Hematopoietic multipotent progenitor cell treated with erythropoietin and hydrocortisone succinate and interleukin-3 and kit ligand, for 6 days (in vitro differentiated cells): ENCODE results near the gene HDAC6.

ENCODE experiments used
- DNase-seq: peaks from one replicate; pipeline ENCODE4 v3.0.0-alpha.2; 2015

Gene HDAC6

DNA sequence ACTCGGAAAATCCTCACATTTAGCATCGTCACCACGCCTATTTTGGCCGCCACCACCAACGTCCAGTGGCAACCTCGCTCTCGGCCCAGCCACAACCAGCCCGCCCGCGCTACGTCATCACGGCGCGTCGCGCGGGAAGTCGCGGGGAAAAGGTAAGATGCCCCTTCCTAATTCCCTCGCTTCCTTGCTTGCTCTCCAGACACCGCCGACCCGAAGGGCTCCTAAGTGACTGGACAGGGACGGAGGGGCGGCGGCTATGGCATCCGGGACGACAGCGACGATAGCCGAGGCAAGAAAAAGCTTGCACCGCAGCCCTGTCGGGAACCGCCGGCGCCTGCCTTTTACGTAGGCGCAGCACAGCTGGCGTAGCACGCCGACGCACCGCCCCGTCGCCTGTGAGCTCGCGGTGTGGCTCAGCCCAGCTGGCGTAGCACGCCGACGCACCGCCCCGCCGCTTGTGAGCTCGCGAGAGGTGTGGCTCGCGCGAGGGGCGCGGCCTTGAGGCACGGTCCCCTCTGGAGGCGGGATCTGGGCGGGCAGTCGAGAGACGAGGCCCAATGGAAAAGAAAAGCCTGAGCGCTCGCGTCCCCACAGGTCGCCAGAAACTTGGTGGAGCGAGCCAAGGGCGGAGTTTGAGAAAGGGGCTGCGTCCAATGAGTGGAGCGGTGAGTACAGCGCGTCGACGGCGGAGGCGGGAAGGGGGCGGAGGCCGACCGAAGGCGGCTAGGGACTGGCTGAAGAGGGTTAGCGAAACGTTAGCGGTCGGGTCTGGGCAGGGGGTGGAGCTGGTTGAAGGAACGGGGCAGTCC is at the start of gene HDAC6:
Gene HDAC6 (plus strand): TSS at position 788 of the 809 bp plus-strand sequence. CDS start 626 bp downstream, outside the sequence.
- peak; percentile 98 for DNase-seq

DNA sequence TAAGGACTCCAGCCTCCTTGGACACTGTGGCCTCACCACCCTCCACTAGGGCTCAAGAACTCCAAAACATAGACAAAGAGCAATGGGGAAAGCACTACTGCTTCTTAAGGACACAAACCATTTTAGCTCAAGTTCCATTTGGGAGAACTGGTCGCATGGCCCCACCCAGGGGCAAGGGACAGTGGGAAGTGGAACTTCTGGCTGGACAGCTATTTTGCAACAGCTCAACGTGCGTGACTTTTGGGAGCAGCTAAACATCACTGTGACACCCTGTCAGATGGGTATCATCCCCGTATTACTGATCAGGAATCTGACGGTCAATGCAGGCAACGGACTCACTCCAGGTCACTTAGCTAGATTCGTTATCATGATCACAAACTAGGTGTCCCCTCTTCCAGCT is 49.4 kb upstream of the HDAC6 start:
- DNase-seq: no peak

DNA sequence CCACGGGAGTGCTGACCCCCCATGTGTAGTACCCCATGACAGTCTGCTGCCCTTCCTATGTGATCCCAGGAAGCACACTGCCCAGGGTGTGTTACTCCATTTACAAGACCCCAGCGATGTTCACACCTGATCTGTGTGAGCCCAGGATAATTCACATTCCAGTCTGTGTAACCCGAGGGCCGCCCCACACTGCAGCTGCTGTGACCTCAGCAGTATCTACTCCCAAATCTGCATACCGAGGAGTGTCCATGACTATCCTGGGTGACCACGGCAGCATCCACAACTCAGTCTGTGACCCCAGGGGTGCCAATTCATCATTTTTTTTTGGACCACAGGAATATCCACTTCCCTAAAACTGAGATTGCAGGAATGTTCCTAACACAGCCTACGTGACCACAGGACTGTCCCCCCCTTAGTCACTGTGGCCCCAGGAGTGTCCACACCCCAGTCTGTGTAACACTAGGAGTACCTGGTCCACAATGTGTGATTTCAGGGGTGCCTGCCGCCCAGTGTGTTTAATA is 48.1 kb upstream of the HDAC6 start:
- DNase-seq: no peak

DNA sequence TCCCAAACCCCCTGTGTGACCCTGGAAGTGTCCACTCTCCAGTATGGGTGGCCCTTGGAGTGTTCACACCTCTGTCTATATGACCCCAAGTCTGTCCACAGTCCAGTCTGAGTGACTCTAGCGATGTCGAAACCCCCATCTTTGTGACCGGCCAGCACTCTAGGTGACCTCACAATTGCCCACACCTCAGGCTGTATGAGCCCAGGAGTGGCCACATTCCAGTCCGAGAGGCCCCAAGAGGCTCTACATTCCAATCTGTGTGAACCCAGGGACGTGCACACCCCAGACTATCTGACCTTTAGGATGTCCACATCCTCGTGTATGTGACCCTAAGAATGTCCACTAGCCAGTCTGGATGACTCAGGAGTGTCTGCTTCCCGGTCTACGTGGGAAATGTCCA is 47.6 kb upstream of the HDAC6 start:
- no peak for DNase-seq

DNA sequence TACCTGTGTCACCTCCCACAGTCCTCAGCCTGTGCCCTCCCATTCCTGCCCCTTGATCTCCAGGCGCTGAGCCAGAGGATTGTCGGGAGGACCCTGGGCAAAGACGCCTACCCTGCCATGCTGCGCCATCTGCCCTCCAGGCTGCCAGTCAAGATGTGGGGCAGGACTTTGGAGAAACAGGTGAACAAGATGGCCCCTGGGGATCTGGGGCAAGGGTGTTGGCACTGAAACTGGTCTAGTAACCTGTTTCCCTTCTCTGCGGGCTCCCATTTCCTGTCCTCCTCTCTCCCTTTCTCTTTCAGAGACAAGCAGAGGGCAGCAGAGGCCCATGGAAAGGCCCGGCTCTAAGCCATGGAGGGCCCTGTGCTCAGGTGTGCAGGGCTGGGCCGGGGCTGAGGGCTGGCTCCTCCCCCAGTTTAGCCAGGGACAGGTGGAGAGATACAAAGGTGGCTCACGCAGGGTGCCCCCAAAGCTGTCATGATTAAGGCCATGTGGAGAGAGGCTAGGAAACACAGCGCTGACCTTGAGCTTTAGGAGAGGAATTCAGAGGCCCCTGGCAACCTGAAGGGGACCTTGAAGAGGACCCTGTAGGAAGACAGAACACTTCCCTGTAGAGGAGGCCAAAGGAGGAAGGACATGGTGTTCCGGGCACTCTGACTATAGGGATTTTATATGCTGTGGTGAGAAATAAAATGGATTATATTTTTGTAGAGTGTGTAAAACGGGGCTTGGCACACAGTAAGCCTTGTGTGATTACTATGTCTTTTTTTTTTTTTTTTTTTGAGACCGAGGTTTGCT is 40.0 kb upstream of the HDAC6 start, which contains the start of gene GLOD5:
Gene GLOD5 (plus strand): TSS at position 74 of the 798 bp plus-strand sequence. CDS start 44 bp downstream, at position 118.
- peak; percentile 53 for DNase-seq

DNA sequence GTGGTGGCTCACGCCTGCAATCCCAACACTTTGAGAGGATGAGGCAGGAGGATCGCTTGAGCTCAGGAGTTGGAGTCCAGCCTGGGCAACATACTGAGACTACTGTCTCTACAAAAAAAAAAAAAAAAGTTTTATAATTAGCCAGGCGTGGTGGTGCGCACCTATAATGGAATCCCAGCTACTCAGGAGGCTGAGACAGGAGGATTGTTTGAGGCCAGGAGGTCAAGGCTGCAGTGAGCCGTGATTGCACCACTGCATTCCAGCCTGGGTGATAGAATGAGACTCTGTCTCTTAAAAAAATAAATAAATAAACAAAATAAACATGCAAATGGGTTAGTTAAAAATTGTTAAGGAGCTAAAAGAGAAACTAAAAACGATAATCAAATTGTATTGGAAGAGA is 32.6 kb upstream of the HDAC6 start:
- DNase-seq: no peak

DNA sequence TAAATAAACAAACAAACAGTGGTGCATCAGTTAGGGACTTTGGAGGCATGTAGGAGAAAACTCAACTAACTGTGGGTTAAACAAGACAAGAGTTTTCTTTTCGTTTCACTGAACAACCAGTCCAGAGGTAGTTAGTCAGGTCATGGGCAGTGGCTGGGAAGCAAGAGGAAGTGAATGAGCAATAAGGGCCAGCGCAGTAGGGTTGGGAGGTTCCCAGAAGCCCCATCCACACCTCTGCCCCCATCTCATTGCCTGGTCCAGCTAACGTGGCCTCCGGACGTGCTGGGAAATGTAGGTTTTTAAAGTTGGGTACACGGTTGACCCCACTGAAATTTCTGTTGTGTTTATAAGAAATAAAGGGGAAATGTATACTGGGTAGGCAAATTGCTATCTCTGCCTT is 31.6 kb upstream of the HDAC6 start:
- DNase-seq: no peak

DNA sequence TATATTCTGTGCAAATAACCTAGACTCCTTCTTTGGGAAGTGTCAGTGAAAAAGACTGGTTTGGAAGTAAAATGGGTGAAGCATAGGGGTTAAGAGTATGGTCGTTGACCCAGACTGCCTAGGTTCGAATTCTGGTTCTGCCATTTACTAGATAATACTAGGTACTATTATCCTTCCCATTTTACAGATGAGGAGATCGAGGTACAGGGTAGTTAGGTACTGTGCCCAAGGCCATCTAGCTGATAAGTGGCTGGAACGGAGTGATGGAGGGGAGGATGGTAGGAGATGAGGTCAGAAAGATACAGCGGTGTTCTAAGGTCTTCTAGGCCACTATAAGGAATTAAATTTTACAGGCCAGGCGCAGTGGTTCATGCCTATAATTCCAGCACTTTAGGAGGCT is 29.3 kb upstream of the HDAC6 start:
- DNase-seq: no peak

DNA sequence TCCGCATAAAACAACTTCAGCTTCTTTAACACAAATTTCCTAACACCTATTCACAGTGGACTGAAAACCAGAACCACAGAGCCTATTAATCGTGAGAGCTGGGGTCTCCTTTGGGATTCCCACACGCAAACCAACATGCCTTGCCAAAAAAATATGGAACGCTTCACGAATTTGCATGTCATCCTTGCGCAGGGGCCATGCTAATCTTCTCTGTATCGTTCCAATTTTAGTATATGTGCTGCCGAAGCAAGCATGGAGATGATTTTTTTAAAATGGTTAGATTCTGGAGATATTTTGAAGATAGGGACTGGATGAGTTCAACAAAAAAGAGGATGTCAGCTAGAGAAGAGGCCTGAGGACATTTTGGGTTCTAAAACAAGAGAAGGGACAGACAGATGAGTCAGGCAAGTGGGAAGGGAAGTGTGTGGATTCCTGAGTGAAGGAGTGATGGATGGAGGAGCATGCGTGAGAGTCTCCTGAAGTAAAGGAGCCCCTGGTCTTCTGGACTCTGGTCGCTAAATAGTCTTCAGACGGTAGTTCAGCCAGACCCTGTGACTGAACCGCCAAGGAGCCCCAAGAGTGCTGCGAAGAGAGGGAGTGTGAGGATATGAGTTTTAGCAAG is 24.9 kb upstream of the HDAC6 start:
- no peak for DNase-seq

DNA sequence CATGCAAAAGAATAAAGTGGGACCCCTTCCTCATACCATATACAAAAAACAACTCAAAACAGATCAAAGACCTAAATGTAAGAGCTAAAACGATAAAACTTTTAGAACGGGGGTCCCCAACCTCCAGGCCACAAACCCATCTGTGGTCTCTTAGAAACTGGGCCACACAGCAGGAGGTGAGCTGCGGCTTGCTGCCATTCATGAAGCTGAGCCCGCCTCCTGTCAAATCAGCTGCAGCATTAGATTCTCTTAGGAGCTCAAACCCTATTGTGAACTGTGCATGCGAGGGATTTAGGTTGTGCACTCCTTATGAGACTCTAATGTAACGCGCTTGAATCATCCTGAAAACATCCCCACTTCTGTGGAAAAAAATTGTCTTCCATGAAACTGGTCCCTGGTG is 22.5 kb upstream of the HDAC6 start:
- no peak for DNase-seq

DNA sequence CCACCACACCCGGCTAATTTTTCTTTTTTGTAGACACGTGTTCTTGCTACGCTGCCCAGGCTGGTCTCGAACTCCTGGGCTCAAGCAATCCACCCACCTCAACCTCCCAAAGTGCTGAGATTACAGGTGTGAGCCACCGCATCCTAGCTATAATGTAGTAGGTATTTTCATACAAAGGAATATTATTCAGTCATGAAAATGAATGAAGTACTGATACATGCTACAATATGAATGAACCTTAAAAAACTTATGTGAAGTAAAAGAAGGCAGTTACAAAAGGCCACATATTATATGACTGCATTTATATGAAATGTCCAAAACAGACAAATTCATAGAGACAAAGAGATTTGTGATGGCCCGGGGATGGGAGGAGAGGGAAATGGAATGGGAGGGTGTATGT is 20.2 kb upstream of the HDAC6 start:
- DNase-seq: no peak

DNA sequence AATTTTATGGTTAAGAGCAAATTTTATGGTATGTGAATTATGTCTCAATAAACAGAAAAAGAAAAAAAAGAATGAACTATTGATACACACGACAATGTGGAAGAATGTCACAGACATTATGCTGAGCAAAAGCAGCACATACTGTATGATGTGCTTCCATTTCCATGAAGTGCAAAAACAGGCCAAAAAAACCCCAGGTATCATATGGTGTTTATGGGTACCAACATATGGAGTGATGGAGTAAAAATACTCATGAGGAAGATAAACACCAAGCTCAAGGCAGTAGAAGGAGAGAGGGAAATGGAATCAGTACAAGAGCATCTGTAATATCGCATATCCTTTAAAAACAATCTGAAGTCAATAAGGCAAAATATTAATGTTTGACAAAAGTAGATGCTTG is 19.7 kb upstream of the HDAC6 start:
- no peak for DNase-seq

DNA sequence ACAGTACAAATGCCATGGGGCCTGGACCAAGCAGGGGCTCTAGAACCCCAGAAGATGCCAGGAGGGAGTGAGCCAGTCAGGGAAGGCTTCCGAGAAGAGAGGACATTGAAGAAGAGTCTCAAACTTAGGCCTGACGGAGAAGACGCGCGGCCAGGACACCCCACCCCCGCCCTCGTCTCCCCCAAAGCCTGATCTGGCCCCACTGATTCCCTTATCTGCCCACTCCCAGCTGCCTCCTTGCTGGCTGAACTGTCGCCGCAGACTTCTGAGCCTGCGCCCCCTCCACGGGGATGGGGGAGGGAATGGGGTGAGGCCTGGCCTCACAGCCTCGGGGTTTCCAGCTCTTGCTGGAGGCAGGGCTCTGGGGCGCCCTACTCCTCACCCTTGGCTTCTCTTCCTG is 19.1 kb upstream of the HDAC6 start:
- peak; percentile 93 for DNase-seq

DNA sequence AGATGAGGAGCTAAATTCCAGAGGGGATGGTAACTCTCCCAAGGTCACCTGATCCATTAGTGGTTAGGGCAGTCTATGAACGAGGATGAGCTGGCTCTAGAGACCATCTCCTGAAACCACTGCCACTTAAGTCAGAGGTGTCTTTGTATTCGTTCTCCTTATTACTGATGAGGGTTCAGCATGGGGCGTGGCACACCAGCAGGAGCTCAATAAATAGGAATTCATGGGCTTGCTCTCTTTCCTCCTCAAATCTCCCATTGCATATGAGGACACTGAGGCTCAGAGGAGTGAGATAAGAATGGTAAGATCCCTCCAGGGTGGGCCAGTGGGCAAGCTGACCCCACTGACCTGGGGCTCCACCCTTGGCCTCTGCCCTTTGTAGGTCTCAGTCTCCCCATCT is 17.1 kb upstream of the HDAC6 start:
- DNase-seq: peak; percentile 34

DNA sequence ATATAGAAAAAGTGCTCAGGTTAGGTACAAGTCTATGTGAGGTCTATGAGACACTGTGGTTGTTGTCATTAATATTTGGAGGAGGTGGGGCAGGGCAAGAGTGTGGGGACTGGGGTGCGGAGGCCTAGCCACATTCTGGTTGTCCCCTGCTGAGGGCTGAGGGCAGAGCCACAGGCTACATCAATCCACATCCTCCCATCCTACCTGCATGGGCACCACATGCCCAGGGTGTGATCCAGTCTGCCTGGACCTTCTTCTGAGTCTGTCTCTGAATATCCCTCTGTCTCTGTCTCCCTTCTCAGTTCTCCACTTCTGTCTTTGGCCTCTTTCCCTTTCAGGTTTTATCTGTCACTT is 16.7 kb upstream of the HDAC6 start:
- DNase-seq: no peak

DNA sequence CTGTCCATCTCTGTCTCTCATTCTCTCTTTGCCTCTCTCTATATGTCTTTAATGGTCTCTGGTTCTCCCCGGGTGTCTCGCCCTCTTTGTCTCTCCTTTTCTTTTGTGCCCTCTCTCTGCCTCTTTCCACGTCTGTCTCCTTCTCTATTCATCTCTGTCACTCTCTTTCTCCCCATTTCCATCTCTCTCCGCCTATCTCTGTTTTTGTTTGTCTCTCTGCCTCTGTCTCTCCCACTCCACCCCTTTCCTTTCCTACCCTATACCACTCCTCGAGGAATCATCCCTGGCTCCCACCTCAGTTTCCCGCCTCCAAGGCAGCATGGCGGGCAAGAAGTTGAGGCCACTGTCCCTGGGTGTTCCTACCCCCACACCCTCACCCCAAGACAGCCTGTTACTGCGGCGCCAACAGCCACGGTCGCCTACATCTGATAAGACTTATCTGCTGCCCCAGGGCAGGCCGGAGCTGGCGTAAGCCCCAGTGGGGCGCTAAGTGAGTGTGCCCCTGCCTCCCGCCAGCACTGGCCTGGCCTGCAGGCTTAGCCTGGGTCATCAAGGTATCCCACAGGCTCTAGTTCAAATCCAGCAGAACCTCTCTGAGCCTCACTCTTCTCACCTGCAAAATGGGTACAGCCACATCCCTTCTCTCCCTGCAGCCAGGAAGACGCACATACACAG is 16.2 kb upstream of the HDAC6 start:
- peak; percentile 87 for DNase-seq

DNA sequence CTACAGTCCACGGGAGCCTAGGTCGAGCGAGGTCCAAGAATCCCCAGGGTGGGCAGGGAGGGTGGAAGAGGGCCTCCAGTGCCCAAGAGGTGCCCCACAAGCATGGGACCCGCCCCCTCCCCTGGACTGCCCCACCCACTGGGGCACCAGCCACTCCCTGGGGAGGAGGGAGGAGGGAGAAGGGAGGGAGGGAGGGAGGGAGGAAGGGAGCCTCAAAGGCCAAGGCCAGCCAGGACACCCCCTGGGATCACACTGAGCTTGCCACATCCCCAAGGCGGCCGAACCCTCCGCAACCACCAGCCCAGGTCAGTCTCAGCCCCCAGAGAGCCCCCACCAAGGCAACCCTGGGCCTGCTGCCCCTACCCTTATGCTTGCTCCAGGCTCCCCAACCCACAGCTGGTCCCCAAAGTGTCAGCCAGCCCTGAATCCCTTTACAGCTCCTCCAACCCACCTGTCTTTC is 15.5 kb upstream of the HDAC6 start, which contains the start of gene GATA1:
Gene GATA1 (plus strand): TSS at position 250 of the 460 bp plus-strand sequence. CDS start 4,520 bp downstream, outside the sequence.
- peak; percentile 86 for DNase-seq

DNA sequence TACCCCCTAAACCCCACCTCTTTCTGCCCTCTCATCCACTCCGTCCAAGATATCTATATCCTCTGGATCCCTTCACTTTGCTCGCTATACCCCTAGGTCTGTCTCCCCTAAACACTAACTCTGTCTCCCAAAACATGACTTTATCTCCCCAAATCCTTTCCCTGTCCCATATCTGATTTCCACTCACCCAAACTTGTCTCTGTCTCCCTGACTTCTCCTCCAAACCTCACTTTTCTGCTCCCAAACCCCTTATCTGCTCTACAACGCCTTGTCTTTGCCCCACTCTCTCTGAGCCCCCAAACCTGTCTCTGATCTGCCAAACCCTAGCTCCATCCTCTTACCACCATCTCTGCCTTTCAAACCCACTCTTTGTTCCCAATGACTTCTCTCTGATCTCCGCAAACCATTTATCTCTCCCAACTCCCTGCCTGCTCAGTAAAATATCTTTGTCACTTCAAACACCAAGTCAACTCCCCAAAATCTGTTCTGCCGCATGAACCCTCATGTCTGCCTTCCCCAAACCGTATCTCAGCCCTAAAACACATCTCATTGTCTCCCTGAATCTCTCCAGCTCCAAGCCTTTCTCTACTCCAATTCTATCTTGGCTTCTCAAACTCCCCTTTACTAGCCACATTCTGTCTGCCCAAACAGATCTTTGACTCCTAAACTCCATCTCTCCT is 14.9 kb upstream of the HDAC6 start:
- no peak for DNase-seq

DNA sequence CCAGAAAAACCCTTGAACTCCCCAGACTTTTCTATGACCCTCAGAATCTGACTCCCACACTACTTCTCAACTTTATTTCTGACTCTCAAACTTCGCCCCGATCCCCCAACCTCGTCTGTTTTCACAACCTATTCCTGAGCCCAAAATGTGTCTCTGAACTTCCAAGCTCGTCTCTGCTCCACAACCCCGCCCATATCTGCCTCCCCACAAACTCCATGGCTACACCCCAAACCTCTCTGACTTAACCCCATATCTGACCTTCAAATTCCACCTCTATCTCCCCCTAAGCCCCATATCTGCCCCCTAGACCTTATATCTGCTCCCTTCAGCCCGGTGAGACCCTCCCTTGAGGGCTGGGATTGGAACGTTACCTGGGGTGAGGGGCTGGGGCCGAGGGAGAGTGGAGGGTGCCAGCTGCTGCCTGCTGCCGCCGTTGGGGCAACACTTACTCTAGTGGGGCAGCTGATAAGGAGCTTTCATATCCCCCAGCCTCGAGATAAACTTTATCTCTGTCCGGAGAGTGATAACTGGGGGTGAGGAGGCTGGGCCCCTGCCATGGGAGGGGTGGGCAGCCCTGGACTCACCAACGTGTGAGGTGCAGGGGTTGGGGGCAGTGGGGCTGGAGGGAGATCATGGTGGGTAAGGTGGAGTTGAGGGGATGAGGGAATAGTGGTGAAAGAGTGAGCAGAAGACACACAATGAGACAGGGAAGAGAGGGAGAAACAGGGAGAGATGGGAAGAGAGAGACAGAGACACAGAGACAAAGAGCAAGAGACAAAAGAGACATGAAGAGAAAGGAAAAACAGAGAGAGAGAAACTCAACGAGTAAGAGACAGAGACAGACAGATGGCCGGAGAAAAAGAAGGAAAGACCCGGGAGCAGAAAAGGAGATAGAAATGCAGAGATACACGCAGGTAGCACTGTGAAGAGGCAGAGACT is 14.1 kb upstream of the HDAC6 start:
- peak; percentile 48 for DNase-seq

DNA sequence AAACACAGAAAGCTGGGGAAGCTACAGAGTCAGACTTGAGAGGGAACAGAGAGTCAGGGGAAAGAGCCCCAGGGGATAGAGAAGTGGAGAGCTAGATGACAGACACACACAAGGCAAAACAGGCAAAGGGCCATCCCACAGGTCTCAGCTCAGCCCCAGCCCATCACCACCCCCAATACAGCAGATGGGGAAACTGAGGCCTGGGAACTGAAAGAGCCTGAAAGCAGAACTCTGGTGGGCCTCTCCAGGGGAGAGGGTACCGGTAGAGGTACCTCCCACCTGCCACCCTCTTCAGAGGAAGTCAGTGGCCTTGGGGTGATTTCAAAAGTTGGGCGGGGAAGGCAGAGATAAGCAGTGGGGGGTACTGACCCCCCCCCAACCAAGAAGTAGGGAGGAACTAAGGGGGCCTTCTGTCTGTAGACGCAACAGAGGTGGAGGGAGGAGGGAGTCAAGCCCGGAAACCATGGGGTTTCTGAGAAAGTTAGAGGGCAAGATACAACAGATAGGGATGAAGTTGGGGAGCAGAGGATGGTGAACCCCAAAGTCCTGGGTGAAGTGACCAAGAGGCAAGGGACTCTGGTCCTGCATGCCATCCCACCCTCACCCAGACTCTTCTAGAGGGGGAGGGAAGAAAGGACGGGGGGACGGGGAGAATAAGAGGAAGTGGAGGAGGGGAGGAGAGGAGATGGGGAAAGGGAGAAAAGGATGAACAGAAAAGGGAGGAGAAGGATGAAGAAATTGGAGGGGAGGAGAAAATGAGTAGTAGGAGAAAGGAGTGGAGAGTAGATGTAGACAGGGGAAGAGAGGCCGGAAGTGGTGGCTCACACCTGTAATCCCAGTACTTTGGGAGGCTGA is 12.3 kb upstream of the HDAC6 start:
- DNase-seq: peak; percentile 74
